ENCODE data around the gene HIVEP2. TPM values are rescaled to one million over a fixed set of nuclear protein-coding genes. Genes with fewer than 3 reads are reported as not detected.

HIVEP2 gene
- total RNA-seq, 1 donor from 2014 or later = 24.6 TPM

- TF ChIP-seq, protein P1, sequence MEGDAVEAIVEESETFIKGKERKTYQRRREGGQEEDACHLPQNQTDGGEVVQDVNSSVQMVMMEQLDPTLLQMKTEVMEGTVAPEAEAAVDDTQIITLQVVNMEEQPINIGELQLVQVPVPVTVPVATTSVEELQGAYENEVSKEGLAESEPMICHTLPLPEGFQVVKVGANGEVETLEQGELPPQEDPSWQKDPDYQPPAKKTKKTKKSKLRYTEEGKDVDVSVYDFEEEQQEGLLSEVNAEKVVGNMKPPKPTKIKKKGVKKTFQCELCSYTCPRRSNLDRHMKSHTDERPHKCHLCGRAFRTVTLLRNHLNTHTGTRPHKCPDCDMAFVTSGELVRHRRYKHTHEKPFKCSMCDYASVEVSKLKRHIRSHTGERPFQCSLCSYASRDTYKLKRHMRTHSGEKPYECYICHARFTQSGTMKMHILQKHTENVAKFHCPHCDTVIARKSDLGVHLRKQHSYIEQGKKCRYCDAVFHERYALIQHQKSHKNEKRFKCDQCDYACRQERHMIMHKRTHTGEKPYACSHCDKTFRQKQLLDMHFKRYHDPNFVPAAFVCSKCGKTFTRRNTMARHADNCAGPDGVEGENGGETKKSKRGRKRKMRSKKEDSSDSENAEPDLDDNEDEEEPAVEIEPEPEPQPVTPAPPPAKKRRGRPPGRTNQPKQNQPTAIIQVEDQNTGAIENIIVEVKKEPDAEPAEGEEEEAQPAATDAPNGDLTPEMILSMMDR (IDR thresholded peaks at IDR 0.05; ENCODE audit: insufficient read depth, low read length, poor library complexity, severe bottlenecking) = no peak
- Histone ChIP-seq H3K27me3 (ENCODE audit: control insufficient read depth, insufficient read depth, low read length) (no peaks in the 10 kb centered on the region), H3K4me3 (ENCODE audit: low read depth, low read length) (no peak overlapping the region), H3K36me3 (ENCODE audit: control insufficient read depth, insufficient read depth, low read length) (no peaks in the 10 kb centered on the region)
- peak; percentile 98 for DNase-seq (ENCODE audit: low read depth)
These were observed 73.1 kb downstream of the HIVEP2 start for GRCh38 chr6:142871910-142872331.

DNA sequence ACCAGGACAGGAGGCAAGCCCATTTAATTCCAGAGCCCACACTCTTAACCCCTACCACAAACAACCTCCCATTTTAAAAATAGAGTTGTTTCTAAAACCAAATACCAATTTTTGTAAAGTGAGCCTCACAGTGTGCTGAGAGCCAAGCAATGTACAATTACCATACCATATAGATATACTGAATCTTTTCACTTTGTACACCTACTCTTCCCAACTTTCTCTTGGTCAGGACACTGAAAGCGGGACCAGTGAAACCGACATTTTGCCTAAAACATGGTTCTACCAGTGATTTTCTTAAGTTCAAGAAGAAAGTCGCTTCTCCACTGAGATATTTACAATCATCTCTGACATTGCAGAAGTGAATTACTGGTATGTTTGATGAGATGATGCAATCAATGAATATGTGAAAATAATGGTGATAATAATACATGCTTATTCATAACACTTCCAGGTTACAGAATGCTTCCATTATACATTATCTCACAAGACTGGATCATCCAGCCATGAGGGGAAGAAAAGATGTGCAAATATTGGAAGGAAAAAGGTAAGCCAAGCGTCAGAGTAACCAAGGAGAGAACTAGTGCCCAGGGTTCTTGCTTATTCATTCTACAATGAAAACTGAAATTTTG is 74.1 kb downstream of the HIVEP2 start:
- Histone ChIP-seq H3K36me3 (ENCODE audit: control insufficient read depth, insufficient read depth, low read length) (no peaks in the 10 kb centered on the region), H3K4me3 (ENCODE audit: low read depth, low read length) (no peak overlapping the region), H3K27me3 (ENCODE audit: control insufficient read depth, insufficient read depth, low read length) (no peaks in the 10 kb centered on the region)
- TF ChIP-seq, protein P1 (IDR thresholded peaks at IDR 0.05; ENCODE audit: insufficient read depth, low read length, poor library complexity, severe bottlenecking) = no peak
- DNase-seq (ENCODE audit: low read depth) = no peak

DNA sequence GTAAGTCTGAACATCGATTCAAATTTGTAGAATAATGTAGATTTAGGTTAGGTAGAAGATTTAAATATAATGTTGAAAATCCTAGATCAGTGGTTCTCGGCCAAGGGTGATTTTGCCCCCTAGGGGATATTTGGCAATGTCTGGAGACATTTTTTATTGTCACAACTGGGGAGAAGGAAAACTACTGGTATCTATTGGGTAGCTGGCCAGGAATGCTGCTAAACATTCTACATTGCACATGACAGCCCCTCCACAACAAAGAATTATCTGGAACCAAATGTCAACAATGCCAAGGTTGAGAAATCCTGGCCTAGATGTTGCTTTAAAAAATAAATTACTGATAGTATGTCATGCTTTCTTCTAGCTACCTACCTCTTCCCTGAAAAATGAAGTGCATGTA is 76.1 kb downstream of the HIVEP2 start:
- TF ChIP-seq, protein P1 (IDR thresholded peaks at IDR 0.05; ENCODE audit: insufficient read depth, low read length, poor library complexity, severe bottlenecking) = no peak
- DNase-seq (ENCODE audit: low read depth) = no peak
- Histone ChIP-seq H3K36me3 (ENCODE audit: control insufficient read depth, insufficient read depth, low read length) (no peaks in the 10 kb centered on the region), H3K4me3 (ENCODE audit: low read depth, low read length) (no peak overlapping the region), H3K27me3 (ENCODE audit: control insufficient read depth, insufficient read depth, low read length) (no peaks in the 10 kb centered on the region)

DNA sequence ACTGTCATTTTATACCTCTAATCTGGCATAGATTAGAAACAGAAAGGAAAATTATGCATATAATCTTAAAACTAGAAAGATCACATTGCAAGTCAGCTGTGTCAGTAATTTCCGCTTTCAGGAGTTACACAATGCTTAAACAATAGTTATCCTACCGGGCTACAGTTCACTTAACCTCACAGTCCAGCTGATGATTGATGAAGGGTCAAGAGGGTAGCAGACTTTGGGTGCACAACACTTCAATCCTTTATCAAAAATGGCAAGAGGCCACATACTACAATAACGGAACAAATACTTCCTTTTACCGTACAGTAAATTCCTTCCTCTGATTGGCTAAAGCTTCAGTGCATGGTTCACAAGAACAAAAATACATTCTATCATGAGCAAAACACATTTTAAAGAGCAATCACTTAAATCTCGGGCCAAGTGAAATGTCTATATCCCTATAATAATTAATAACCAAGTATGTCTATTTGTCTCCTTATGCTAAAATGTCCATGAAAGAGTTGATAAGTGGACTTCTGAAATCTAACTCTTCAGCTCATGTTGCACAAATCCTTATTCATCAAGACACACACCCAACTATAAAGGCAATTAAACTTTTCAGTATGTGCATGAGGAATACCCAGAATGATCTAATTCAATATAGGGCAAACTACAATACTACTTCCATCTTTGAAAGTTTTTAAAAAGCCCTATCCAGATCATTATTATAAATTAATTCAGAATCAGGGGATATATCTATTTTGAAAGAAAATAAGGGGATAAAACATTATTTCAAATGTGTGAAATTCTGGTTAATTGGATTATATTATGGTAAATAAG is 76.8 kb downstream of the HIVEP2 start:
- TF ChIP-seq, protein P1 (IDR thresholded peaks at IDR 0.05; ENCODE audit: insufficient read depth, low read length, poor library complexity, severe bottlenecking) = no peak
- Histone ChIP-seq H3K36me3 (ENCODE audit: control insufficient read depth, insufficient read depth, low read length) (no peaks in the 10 kb centered on the region), H3K4me3 (ENCODE audit: low read depth, low read length) (no peak overlapping the region), H3K27me3 (ENCODE audit: control insufficient read depth, insufficient read depth, low read length) (no peaks in the 10 kb centered on the region)
- no peak for DNase-seq (ENCODE audit: low read depth)

DNA sequence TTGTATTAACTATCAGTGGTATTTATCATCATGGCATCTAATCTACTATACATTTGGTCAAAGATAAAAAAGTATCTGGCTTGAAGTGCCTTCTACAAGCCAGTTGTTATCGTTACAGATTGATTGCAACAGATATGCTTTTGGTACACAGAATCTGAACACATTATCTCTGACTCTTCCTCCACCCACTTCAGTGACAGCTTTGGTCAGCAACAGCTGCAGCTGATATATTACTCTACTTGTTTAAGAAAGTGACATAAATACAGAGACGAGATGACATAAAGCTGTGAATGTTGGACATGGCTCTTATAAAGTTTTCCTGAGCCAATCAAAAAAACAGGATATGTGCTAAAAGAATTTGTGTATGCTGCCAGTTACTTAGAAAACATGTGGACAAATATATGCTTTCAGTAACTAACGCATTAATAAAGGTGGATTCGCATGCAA is 77.6 kb downstream of the HIVEP2 start:
- no peaks in the 10 kb centered on the region for H3K27me3 ChIP-seq (ENCODE audit: control insufficient read depth, insufficient read depth, low read length)
- H3K4me3 ChIP-seq (ENCODE audit: low read depth, low read length) = no peak overlapping the region
- no peak for DNase-seq (ENCODE audit: low read depth)
- TF ChIP-seq, protein P1 (IDR thresholded peaks at IDR 0.05; ENCODE audit: insufficient read depth, low read length, poor library complexity, severe bottlenecking) = no peak
- H3K36me3 ChIP-seq (ENCODE audit: control insufficient read depth, insufficient read depth, low read length) = no peaks in the 10 kb centered on the region
